ENCODE data around the gene ZNF804A.

The ZNF804A gene

GRCh38 chr2:184890311-184890710, 292.0 kb downstream of the ZNF804A start:
- TF ChIP-seq ZFP3 (CRISPR knock-in tag; IDR thresholded peaks at IDR 0.05) (no peak), PATZ1 (CRISPR knock-in tag; IDR thresholded peaks at IDR 0.05; ENCODE audit: borderline replicate concordance) (no peak), BACH2 (CRISPR knock-in tag; IDR thresholded peaks at IDR 0.05; ENCODE audit: borderline replicate concordance) (no peak), CSRNP3 (CRISPR knock-in tag; IDR thresholded peaks at IDR 0.05) (no peak), ARNTL (CRISPR knock-in tag; IDR thresholded peaks at IDR 0.05; ENCODE audit: borderline replicate concordance, low read depth) (no peak), POU6F1 (CRISPR knock-in tag; IDR thresholded peaks at IDR 0.05; ENCODE audit: borderline replicate concordance, low read depth) (no peak), CSDC2 (CRISPR knock-in tag; IDR thresholded peaks at IDR 0.05) (no peak), CREB5 (CRISPR knock-in tag; IDR thresholded peaks at IDR 0.05; ENCODE audit: low read depth) (no peak), ZNF70 (CRISPR knock-in tag; IDR thresholded peaks at IDR 0.05) (no peak), ZNF8 (CRISPR knock-in tag; IDR thresholded peaks at IDR 0.05) (no peak), ZNF565 (CRISPR knock-in tag; conservative IDR thresholded peaks at IDR 0.05; ENCODE audit: low read depth) (no peak), GLIS3 (CRISPR knock-in tag; IDR thresholded peaks at IDR 0.05) (no peak), OSR1 (CRISPR knock-in tag; IDR thresholded peaks at IDR 0.05) (no peak), PPARA (CRISPR knock-in tag; IDR thresholded peaks at IDR 0.05; ENCODE audit: borderline replicate concordance) (no peak), ZFP30 (CRISPR knock-in tag; IDR thresholded peaks at IDR 0.05) (no peak), SNAI2 (CRISPR knock-in tag; IDR thresholded peaks at IDR 0.05) (no peak), TOX (CRISPR knock-in tag; IDR thresholded peaks at IDR 0.05; ENCODE audit: borderline replicate concordance) (no peak), ZC3H10 (CRISPR knock-in tag; IDR thresholded peaks at IDR 0.05) (no peak), TSHZ2 (CRISPR knock-in tag; IDR thresholded peaks at IDR 0.05) (no peak)
- ATAC-seq: no peak

GRCh38 chr2:184904991-184905390, 306.7 kb downstream of the ZNF804A start:
- TF ChIP-seq ZNF70 (CRISPR knock-in tag; IDR thresholded peaks at IDR 0.05) (no peak), PATZ1 (CRISPR knock-in tag; IDR thresholded peaks at IDR 0.05; ENCODE audit: borderline replicate concordance) (no peak), CREB5 (CRISPR knock-in tag; IDR thresholded peaks at IDR 0.05; ENCODE audit: low read depth) (no peak), POU6F1 (CRISPR knock-in tag; IDR thresholded peaks at IDR 0.05; ENCODE audit: borderline replicate concordance, low read depth) (no peak), ARNTL (CRISPR knock-in tag; IDR thresholded peaks at IDR 0.05; ENCODE audit: borderline replicate concordance, low read depth) (no peak), ZNF8 (CRISPR knock-in tag; IDR thresholded peaks at IDR 0.05) (no peak), TOX (CRISPR knock-in tag; IDR thresholded peaks at IDR 0.05; ENCODE audit: borderline replicate concordance) (no peak), PPARA (CRISPR knock-in tag; IDR thresholded peaks at IDR 0.05; ENCODE audit: borderline replicate concordance) (no peak), RARB (CRISPR knock-in tag; IDR thresholded peaks at IDR 0.05) (no peak), ZFP3 (CRISPR knock-in tag; IDR thresholded peaks at IDR 0.05) (no peak), GLIS3 (CRISPR knock-in tag; IDR thresholded peaks at IDR 0.05) (no peak), SNAI2 (CRISPR knock-in tag; IDR thresholded peaks at IDR 0.05) (no peak)
- no peak for ATAC-seq

All from SK-N-SH treated with all-trans-retinoic acid at 6 μM for 48 hours (cell line).